SK-N-SH treated with all-trans-retinoic acid at 6 μM for 48 hours (cell line): ENCODE measurements around the gene SLC51A.
"Not testable (repeated sequence)": the region's sequence is repeated elsewhere in the genome, so short reads cannot be mapped to it uniquely, and the experiment has no call there.

Source experiments
- ARNTL ChIP-seq: fragments of 450-650 bp; formaldehyde crosslinking; IDR thresholded peaks from 2 replicates; pipeline ENCODE4 v1.5.0; 2020; ENCODE audit warnings: low read depth, mild to moderate bottlenecking, moderate library complexity, borderline replicate concordance
- CSDC2 ChIP-seq: fragments of 250-450 bp; sonication (Bioruptor Pico); IDR thresholded peaks from 2 replicates; pipeline ENCODE4 v1.5.0; 2020; ENCODE audit warnings: mild to moderate bottlenecking, moderate library complexity
- OSR1 ChIP-seq: fragments of 250-450 bp; sonication (Bioruptor Pico); IDR thresholded peaks from 2 replicates; pipeline ENCODE4 v1.8.0; 2022; ENCODE audit warnings: moderate library complexity, mild to moderate bottlenecking, inconsistent platforms
- TOX ChIP-seq: fragments of 250-450 bp; sonication (Bioruptor Pico); IDR thresholded peaks from 2 replicates; pipeline ENCODE4 v1.8.0; 2021; ENCODE audit warnings: mild to moderate bottlenecking, moderate library complexity, borderline replicate concordance
- ZC3H10 ChIP-seq: fragments of 250-450 bp; sonication (Bioruptor Pico); IDR thresholded peaks from 2 replicates; pipeline ENCODE4 v1.5.1; 2021; ENCODE audit warnings: mild to moderate bottlenecking, moderate library complexity

DNA sequence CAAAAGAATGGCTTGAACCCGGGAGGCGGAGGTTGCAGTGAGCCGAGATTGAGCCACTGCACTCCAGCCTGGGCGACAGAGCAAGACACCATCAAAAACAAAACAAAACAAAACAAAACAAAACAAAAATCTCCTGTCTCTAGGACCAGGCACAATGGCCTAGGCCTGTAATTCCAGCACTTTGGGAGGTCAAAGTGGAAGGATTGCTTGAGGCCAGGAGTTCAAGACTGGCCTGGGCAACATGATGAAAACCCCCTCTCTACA is 32.2 kb upstream of the SLC51A start:
- TF ChIP-seq TOX (CRISPR knock-in tag); CSDC2 (CRISPR knock-in tag); ARNTL; ZC3H10 (CRISPR knock-in tag); OSR1 (CRISPR knock-in tag): not testable (repeated sequence)
